ENCODE data around the gene RGL1. TPM values are rescaled to one million over a fixed set of nuclear protein-coding genes. Genes with fewer than 3 reads are reported as not detected.
A peak's percentile ranks its signal among the peaks of the same experiment; 100 is the strongest.

RGL1 gene
- total RNA-seq, 1 experiment from 2014 or later = 74.0 TPM

- Histone ChIP-seq H3K27me3 (replicated peaks; ENCODE audit: insufficient read depth, low read depth, low read length, poor library complexity) (no peaks in the 10 kb centered on the region), H3K4me1 (ENCODE audit: insufficient read depth, low read length, poor library complexity, severe bottlenecking) (peaks cover 9% of the 10 kb centered on the region), H3K4me3 (ENCODE audit: low read depth, low read length, poor library complexity, severe bottlenecking) (no peak overlapping the region), H3K36me3 (ENCODE audit: insufficient read depth, low read length, poor library complexity, severe bottlenecking) (peaks cover 23% of the 10 kb centered on the region), H3K27ac (ENCODE audit: low read depth, low read length, poor library complexity, severe bottlenecking) (no peak overlapping the region), H3K9me3 (ENCODE audit: low read depth, low read length, poor library complexity, severe bottlenecking) (no peaks in the 10 kb centered on the region)
- intact Hi-C loops (cut with micrococcal nuclease; ENCODE audit: unreplicated experiment) = no loop called here
- DNase-seq (ENCODE audit: low spot score) = no peak
- BruUV-seq (replicated peaks) = no TSS peak
- POLR2A ChIA-PET (ENCODE audit: low non-redundant PET) = no interaction called here
- no peak for TF ChIP-seq EZH2 (IDR thresholded peaks at IDR 0.05; ENCODE audit: borderline replicate concordance, low read depth, low read length, poor library complexity, severe bottlenecking)
- TF ChIP-seq CTCF (conservative IDR thresholded peaks at IDR 0.05; ENCODE audit: low read depth, low read length) = no peak
- CTCF ChIA-PET = no interaction called here
Observed at GRCh38 chr1:183966487-183966886, 161.6 kb downstream of the RGL1 start.

DNA sequence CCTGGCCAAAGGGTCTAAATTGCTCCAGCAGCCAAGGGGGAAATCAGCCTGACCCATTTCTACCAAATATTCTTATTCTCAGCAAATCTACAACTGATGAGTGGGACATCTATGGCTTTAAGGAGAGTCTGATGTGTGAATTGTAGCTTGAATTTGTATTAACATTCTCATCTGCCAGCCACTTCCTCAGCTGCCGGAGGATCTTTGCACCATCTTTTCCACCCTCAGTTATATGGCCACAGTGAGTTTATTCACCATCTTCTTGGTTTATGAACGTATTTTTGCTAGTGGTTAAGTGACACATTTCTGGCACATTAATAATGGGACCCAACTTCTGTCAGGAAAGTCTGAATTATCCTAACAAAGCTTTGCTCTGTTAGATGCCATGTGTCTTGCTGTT, 163.0 kb downstream of the RGL1 start:
- TF ChIP-seq CTCF (conservative IDR thresholded peaks at IDR 0.05; ENCODE audit: low read depth, low read length) (no peak), EZH2 (IDR thresholded peaks at IDR 0.05; ENCODE audit: borderline replicate concordance, low read depth, low read length, poor library complexity, severe bottlenecking) (no peak)
- no peaks in the 10 kb centered on the region for H3K27me3 ChIP-seq (replicated peaks; ENCODE audit: insufficient read depth, low read depth, low read length, poor library complexity)
- H3K4me1 ChIP-seq (ENCODE audit: insufficient read depth, low read length, poor library complexity, severe bottlenecking) = peaks cover 9% of the 10 kb centered on the region
- DNase-seq (ENCODE audit: low spot score) = no peak
- intact Hi-C loops (cut with micrococcal nuclease; ENCODE audit: unreplicated experiment) = no loop called here
- H3K27ac ChIP-seq (ENCODE audit: low read depth, low read length, poor library complexity, severe bottlenecking) = peak overlapping the region; percentile 29
- H3K4me3 ChIP-seq (ENCODE audit: low read depth, low read length, poor library complexity, severe bottlenecking) = no peak overlapping the region
- no peaks in the 10 kb centered on the region for H3K9me3 ChIP-seq (ENCODE audit: low read depth, low read length, poor library complexity, severe bottlenecking)
- H3K36me3 ChIP-seq (ENCODE audit: insufficient read depth, low read length, poor library complexity, severe bottlenecking) = peaks cover 21% of the 10 kb centered on the region
- POLR2A ChIA-PET (ENCODE audit: low non-redundant PET) = no interaction called here
- CTCF ChIA-PET = no interaction called here
- no TSS peak for BruUV-seq (replicated peaks)

DNA sequence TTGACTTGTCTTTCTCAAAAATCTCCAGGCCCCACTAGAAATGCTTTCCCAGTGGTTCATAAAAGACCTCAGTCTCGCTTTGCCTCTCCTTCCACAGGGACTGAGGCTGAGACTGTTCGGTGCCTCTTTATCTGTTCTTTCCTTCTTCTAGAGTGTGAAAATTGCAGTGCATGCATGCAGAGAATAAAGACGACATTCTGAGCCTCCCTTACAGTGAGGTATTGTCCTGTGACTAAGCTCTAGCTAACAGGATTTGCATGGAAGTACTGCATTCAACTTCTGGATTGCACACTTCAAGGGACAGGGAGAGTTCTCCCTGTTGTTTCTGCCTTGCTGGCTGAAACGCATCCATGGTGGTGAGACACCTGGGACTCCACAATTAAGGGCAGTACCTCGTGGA, 163.5 kb downstream of the RGL1 start:
- H3K9me3 ChIP-seq (ENCODE audit: low read depth, low read length, poor library complexity, severe bottlenecking) = no peaks in the 10 kb centered on the region
- ChIA-PET CTCF (no interaction called here), POLR2A (ENCODE audit: low non-redundant PET) (no interaction called here)
- H3K36me3 ChIP-seq (ENCODE audit: insufficient read depth, low read length, poor library complexity, severe bottlenecking) = peaks cover 19% of the 10 kb centered on the region
- DNase-seq (ENCODE audit: low spot score) = peak; percentile 31
- no peak for TF ChIP-seq CTCF (conservative IDR thresholded peaks at IDR 0.05; ENCODE audit: low read depth, low read length)
- no peak for TF ChIP-seq EZH2 (IDR thresholded peaks at IDR 0.05; ENCODE audit: borderline replicate concordance, low read depth, low read length, poor library complexity, severe bottlenecking)
- BruUV-seq (replicated peaks) = no TSS peak
- H3K4me1 ChIP-seq (ENCODE audit: insufficient read depth, low read length, poor library complexity, severe bottlenecking) = peaks cover 9% of the 10 kb centered on the region
- no peaks in the 10 kb centered on the region for H3K27me3 ChIP-seq (replicated peaks; ENCODE audit: insufficient read depth, low read depth, low read length, poor library complexity)
- no peak overlapping the region for H3K4me3 ChIP-seq (ENCODE audit: low read depth, low read length, poor library complexity, severe bottlenecking)
- intact Hi-C loops (cut with micrococcal nuclease; ENCODE audit: unreplicated experiment) = no loop called here
- H3K27ac ChIP-seq (ENCODE audit: low read depth, low read length, poor library complexity, severe bottlenecking) = peak overlapping the region; percentile 29

Measured in A673 (cell line).